SK-N-SH treated with all-trans-retinoic acid at 6 μM for 48 hours (cell line): ENCODE measurements around the gene PPARA.

Experiments
- ATAC-seq: fragments of 200-7000 bp; cut with Tn5 transposase; 3 replicates; pipeline ENCODE4 v1.9.1; 2020; ENCODE audit warnings: mild to moderate bottlenecking, moderate library complexity
- ARNTL ChIP-seq: fragments of 450-650 bp; formaldehyde crosslinking; IDR thresholded peaks from 2 replicates; pipeline ENCODE4 v1.5.0; 2020; ENCODE audit warnings: low read depth, mild to moderate bottlenecking, moderate library complexity, borderline replicate concordance
- BACH2 ChIP-seq: fragments of 250-450 bp; sonication (Bioruptor Pico); IDR thresholded peaks from 2 replicates; pipeline ENCODE4 v1.9.0; 2021; ENCODE audit warnings: mild to moderate bottlenecking, borderline replicate concordance
- CREB5 ChIP-seq: fragments of 250-450 bp; sonication (Bioruptor Pico); IDR thresholded peaks from 2 replicates; pipeline ENCODE4 v1.5.1; 2020; ENCODE audit warnings: low read depth, mild to moderate bottlenecking, moderate library complexity
- CSDC2 ChIP-seq: fragments of 250-450 bp; sonication (Bioruptor Pico); IDR thresholded peaks from 2 replicates; pipeline ENCODE4 v1.5.0; 2020; ENCODE audit warnings: mild to moderate bottlenecking, moderate library complexity
- CSRNP3 ChIP-seq: fragments of 250-450 bp; sonication (Bioruptor Pico); IDR thresholded peaks from 2 replicates; pipeline ENCODE4 v1.5.1; 2021; ENCODE audit warnings: mild to moderate bottlenecking, moderate library complexity
- GLIS3 ChIP-seq: fragments of 250-450 bp; sonication (Bioruptor Pico); IDR thresholded peaks from 2 replicates; pipeline ENCODE4 v1.5.0; 2020; ENCODE audit warnings: mild to moderate bottlenecking, moderate library complexity
- ISL1 ChIP-seq: fragments of 250-450 bp; sonication (Bioruptor Pico); IDR thresholded peaks from 2 replicates; pipeline ENCODE4 v2.1.2; 2022; ENCODE audit warnings: mild to moderate bottlenecking, moderate library complexity
- OSR1 ChIP-seq: fragments of 250-450 bp; sonication (Bioruptor Pico); IDR thresholded peaks from 2 replicates; pipeline ENCODE4 v1.8.0; 2022; ENCODE audit warnings: moderate library complexity, mild to moderate bottlenecking, inconsistent platforms
- PATZ1 ChIP-seq: fragments of 250-450 bp; sonication (Bioruptor Pico); IDR thresholded peaks from 2 replicates; pipeline ENCODE4 v1.8.0; 2020; ENCODE audit warnings: mild to moderate bottlenecking, moderate library complexity, borderline replicate concordance
- PPARA ChIP-seq: fragments of 250-450 bp; sonication (Bioruptor Pico); IDR thresholded peaks from 2 replicates; pipeline ENCODE4 v1.5.0; 2020; ENCODE audit warnings: mild to moderate bottlenecking, borderline replicate concordance
- SNAI2 ChIP-seq: fragments of 250-450 bp; sonication (Bioruptor Pico); IDR thresholded peaks from 2 replicates; pipeline ENCODE4 v1.5.0; 2020; ENCODE audit warnings: mild to moderate bottlenecking, moderate library complexity
- TCF4 ChIP-seq: fragments of 250-450 bp; sonication (Bioruptor Pico); IDR thresholded peaks from 2 replicates; pipeline ENCODE4 v1.8.0; 2021; ENCODE audit warnings: mild to moderate bottlenecking, moderate library complexity, borderline replicate concordance
- TOX ChIP-seq: fragments of 250-450 bp; sonication (Bioruptor Pico); IDR thresholded peaks from 2 replicates; pipeline ENCODE4 v1.8.0; 2021; ENCODE audit warnings: mild to moderate bottlenecking, moderate library complexity, borderline replicate concordance
- TSHZ2 ChIP-seq: fragments of 250-450 bp; sonication (Bioruptor Pico); IDR thresholded peaks from 2 replicates; pipeline ENCODE4 v1.5.0; 2020; ENCODE audit warnings: mild to moderate bottlenecking, moderate library complexity
- ZC3H10 ChIP-seq: fragments of 250-450 bp; sonication (Bioruptor Pico); IDR thresholded peaks from 2 replicates; pipeline ENCODE4 v1.5.1; 2021; ENCODE audit warnings: mild to moderate bottlenecking, moderate library complexity
- ZFP3 ChIP-seq: fragments of 250-450 bp; sonication (Bioruptor Pico); IDR thresholded peaks from 2 replicates; pipeline ENCODE4 v1.5.0; 2020; ENCODE audit warnings: mild to moderate bottlenecking, moderate library complexity
- ZFP30 ChIP-seq: fragments of 450-650 bp; formaldehyde crosslinking; IDR thresholded peaks from 2 replicates; pipeline ENCODE4 v1.5.0; 2022; ENCODE audit warnings: mild to moderate bottlenecking, moderate library complexity
- ZNF70 ChIP-seq: fragments of 450-650 bp; formaldehyde crosslinking; IDR thresholded peaks from 2 replicates; pipeline ENCODE4 v1.5.0; 2020; ENCODE audit warnings: mild to moderate bottlenecking, moderate library complexity
- ZNF8 ChIP-seq: fragments of 450-650 bp; formaldehyde crosslinking; IDR thresholded peaks from 2 replicates; pipeline ENCODE4 v1.5.0; 2020; ENCODE audit warnings: mild to moderate bottlenecking, moderate library complexity

Gene PPARA

GRCh38 chr22:46128606-46129005 lies 21.7 kb upstream of the PPARA start:
- no peak for ATAC-seq
- TF ChIP-seq ZNF8 (CRISPR knock-in tag), result no peak

DNA sequence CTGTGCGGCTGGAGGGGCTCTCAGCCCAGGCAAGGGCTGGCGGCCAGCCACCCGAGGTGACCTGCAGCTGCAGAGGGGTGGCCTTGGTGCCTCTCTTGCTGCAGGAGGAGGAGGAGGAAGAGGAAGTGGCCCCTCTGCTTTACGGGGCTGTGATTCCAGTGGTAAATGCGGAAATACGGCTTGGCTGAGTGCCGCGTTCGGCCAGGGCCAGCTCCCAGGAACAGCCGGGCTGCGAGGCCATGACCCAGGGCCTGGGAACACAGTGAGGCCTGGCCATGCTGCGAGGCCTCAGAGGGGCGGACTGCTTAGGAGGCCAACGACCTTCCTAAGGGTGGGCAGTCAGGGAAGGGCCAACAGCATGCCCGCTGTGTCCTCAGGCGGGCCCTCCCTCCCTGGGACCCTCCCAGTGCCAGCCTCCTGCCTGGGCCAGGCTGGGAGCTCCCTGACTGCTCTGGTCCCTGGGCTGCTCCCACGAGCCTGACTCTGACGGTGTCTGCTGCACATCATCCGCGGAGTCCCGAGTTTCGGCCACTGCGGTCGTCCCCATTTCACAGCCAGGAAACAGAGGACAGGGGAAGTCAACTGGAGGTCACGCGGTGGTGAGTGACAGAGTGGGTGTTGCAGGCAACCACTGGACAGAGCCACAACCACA lies 20.8 kb upstream of the PPARA start:
- ATAC-seq, result no peak

DNA sequence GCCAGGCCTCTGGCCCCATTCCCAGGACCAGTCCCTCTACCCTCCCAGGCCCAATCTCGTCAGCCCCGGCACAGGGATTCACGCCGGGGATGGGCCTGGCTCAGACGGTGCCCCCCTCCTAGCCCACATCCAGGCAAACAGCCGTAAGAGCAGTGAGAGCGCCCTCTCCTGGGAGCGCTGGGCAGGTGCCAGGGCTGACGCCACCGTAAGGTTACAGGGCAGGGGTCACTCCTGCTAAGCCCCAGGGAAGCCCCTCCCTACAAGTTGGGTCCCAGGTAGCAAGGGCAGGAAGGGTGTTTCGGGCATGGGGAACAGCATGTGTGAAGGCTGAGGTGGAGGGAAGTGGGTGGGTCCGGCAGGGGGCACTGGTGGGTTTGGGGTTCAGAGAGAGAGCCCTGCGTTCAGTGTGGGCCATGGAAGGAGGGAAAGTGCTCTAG lies 19.2 kb upstream of the PPARA start:
- ATAC-seq, result no peak
- TF ChIP-seq ZNF8 (CRISPR knock-in tag), result no peak
- TF ChIP-seq TCF4, result no peak
- no peak for TF ChIP-seq TOX (CRISPR knock-in tag)
- TF ChIP-seq CREB5, result no peak
- TF ChIP-seq CSDC2 (CRISPR knock-in tag), result no peak
- TF ChIP-seq SNAI2, result no peak
- TF ChIP-seq OSR1, result no peak
- TF ChIP-seq ARNTL (CRISPR knock-in tag), result no peak
- no peak for TF ChIP-seq ISL1 (CRISPR knock-in tag)
- TF ChIP-seq ZFP30 (CRISPR knock-in tag), result no peak
- no peak for TF ChIP-seq BACH2 (CRISPR knock-in tag)

More for the DNA sequence above, 20.8 kb upstream of the PPARA start:
- no peak for TF ChIP-seq SNAI2
- no peak for TF ChIP-seq ZNF70 (CRISPR knock-in tag)
- no peak for TF ChIP-seq ARNTL (CRISPR knock-in tag)
- TF ChIP-seq ZFP30 (CRISPR knock-in tag), result no peak
- TF ChIP-seq PPARA (CRISPR knock-in tag), result no peak
- TF ChIP-seq CSRNP3 (CRISPR knock-in tag), result no peak
- no peak for TF ChIP-seq ZNF8 (CRISPR knock-in tag)
- no peak for TF ChIP-seq OSR1
- TF ChIP-seq TSHZ2, result no peak
- no peak for TF ChIP-seq TCF4
- TF ChIP-seq BACH2 (CRISPR knock-in tag), result no peak
- no peak for TF ChIP-seq PATZ1 (CRISPR knock-in tag)
- TF ChIP-seq ZFP3 (CRISPR knock-in tag), result no peak
- no peak for TF ChIP-seq CREB5
- TF ChIP-seq GLIS3 (CRISPR knock-in tag), result no peak
- TF ChIP-seq ISL1 (CRISPR knock-in tag), result no peak
- no peak for TF ChIP-seq ZC3H10
- TF ChIP-seq TOX (CRISPR knock-in tag), result no peak
- TF ChIP-seq CSDC2 (CRISPR knock-in tag), result no peak
